Activated B cell treated with CpG ODN at 0.5 μM for 24 hours (primary cell): ENCODE data around the gene CDC42BPA. TPM values are rescaled to one million over a fixed set of nuclear protein-coding genes. Genes with fewer than 3 reads are reported as not detected.

Experiments used
- ATAC-seq: fragments of 200-7000 bp; cut with Tn5 transposase; one replicate; pipeline ENCODE4 v1.10.0; 2021; ENCODE audit warnings: low read depth, mild to moderate bottlenecking, moderate library complexity
- CTCF ChIA-PET: fragments of 350-600 bp; sonication (Branson Sonifier 250); formaldehyde crosslinking; loops from one replicate; lab custom pipeline; 2021; ENCODE audit warnings: antibody characterized with exemption; lab: Charles Lee
- POLR2A ChIA-PET: fragments of 350-600 bp; sonication (Branson Sonifier 250); formaldehyde crosslinking; loops from one replicate; lab custom pipeline; 2021; ENCODE audit warnings: antibody characterized with exemption; lab: Charles Lee
- DNase-seq: peaks from one replicate; pipeline ENCODE4 v3.0.0; 2022
- H3K27ac Mint-ChIP-seq: one replicate; pipeline ENCODE4 v1.8.0; 2020; ENCODE audit warnings: mixed read lengths
- H3K27me3 Mint-ChIP-seq: one replicate; pipeline ENCODE4 v1.8.0; 2021; ENCODE audit warnings: mixed read lengths
- H3K36me3 Mint-ChIP-seq: one replicate; pipeline ENCODE4 v1.8.0; 2021; ENCODE audit warnings: low read depth, mixed read lengths
- H3K4me1 Mint-ChIP-seq: one replicate; pipeline ENCODE4 v1.8.0; 2021; ENCODE audit warnings: mixed read lengths
- H3K4me3 Mint-ChIP-seq: one replicate; pipeline ENCODE4 v1.8.0; 2020; ENCODE audit warnings: mild to moderate bottlenecking, mixed read lengths
- H3K9me3 Mint-ChIP-seq: one replicate; pipeline ENCODE4 v1.8.0; 2020; ENCODE audit warnings: mixed read lengths
- intact Hi-C: fragments of 100-400 bp; cut with micrococcal nuclease; formaldehyde crosslinking; loops from one replicate; pipeline ENCODE4 v1.15.1; 2024
- total RNA-seq: library from RNA; stranded (reverse); gene quantifications from 2 replicates; pipeline ENCODE4 v1.2.3, GENCODE V29; 2022
- TF ChIP-seq, protein P1 (sequence below): fragments of 200-600 bp; IDR thresholded peaks from one replicate; pipeline ENCODE4 v1.8.0; 2022; ENCODE audit warnings: antibody characterized with exemption, mild to moderate bottlenecking

Gene CDC42BPA
- total RNA-seq, 1 donor from 2014 or later = 0.29 TPM

DNA sequence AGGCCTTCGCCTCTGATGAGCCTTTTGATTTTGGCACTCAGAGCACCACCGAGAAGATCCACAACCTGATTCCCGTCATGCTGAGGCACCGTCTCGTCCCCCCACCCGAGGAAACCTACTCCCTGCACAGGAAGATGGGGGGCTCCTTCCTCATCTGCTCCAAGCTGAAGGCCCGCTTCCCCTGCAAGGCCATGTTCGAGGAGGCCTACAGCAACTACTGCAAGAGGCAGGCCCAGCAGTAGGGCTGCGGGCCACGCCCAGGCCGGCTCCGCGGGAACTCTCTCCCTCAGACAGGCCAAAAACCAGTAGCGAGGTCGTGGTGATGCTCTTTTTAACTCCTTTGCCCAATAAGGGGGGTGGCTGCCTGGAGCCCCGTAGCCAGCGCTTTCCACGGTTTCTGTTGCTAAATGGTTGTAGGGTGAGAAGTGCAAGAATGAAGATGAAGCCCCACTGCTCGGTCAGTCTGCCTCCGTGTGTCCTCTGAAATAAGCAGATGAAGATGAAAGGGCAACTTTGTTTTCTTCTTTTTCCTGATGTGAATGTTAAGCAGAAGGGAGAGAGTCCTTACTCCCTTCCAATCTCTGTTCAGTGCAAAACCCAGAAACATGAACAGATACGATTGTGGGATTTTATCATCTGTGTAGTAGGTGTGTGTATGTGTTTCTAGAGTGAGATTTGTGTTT is 331.7 kb downstream of the CDC42BPA start:
- Mint-ChIP-seq H3K4me3 (no peak overlapping the region), H3K27me3 (no peaks in the 10 kb centered on the region), H3K36me3 (peaks cover 56% of the 10 kb centered on the region), H3K4me1 (peaks cover 21% of the 10 kb centered on the region), H3K27ac (no peak overlapping the region), H3K9me3 (no peaks in the 10 kb centered on the region)
- intact Hi-C loops = no loop called here
- no peak for ATAC-seq
- TF ChIP-seq, protein P1, sequence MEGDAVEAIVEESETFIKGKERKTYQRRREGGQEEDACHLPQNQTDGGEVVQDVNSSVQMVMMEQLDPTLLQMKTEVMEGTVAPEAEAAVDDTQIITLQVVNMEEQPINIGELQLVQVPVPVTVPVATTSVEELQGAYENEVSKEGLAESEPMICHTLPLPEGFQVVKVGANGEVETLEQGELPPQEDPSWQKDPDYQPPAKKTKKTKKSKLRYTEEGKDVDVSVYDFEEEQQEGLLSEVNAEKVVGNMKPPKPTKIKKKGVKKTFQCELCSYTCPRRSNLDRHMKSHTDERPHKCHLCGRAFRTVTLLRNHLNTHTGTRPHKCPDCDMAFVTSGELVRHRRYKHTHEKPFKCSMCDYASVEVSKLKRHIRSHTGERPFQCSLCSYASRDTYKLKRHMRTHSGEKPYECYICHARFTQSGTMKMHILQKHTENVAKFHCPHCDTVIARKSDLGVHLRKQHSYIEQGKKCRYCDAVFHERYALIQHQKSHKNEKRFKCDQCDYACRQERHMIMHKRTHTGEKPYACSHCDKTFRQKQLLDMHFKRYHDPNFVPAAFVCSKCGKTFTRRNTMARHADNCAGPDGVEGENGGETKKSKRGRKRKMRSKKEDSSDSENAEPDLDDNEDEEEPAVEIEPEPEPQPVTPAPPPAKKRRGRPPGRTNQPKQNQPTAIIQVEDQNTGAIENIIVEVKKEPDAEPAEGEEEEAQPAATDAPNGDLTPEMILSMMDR = no peak
- POLR2A ChIA-PET = no interaction called here
- no peak for DNase-seq
- CTCF ChIA-PET = no interaction called here

DNA sequence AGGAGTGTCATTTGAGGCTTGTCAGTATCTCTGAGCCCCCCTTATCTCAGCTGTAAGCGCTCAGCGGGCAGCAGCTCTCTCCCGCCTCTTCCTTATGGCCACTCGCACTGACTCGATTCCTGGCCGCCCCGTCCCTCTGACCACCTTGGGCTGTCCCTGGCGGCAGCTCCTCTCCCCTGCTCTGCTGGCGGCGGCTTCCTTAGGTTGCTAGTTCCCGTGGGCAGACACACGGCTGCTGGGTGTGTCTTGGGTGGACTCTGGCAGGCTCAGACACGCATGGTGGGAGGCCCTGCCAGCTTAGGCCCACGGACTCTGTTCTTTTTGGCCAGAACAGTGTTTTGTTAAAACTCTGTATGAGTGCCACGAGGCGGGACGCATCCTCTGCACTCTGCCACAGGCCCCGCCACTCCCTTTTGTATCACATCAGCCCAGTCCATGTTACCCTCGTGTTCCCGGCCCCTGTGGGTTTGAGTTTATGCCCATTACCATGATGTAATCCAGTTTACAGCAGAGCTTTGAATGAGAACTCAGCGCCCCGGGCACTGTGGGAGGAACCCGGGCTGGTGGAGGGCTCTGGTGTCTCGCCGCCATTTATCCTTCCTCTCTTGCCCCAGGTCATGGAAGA is 332.3 kb downstream of the CDC42BPA start:
- intact Hi-C loops = no loop called here
- Mint-ChIP-seq H3K27ac (no peak overlapping the region), H3K4me1 (peaks cover 21% of the 10 kb centered on the region), H3K36me3 (peaks cover 56% of the 10 kb centered on the region), H3K4me3 (no peak overlapping the region), H3K9me3 (no peaks in the 10 kb centered on the region), H3K27me3 (no peaks in the 10 kb centered on the region)
- POLR2A ChIA-PET = no interaction called here
- CTCF ChIA-PET = no interaction called here
- TF ChIP-seq, protein P1 = no peak
- DNase-seq = no peak
- ATAC-seq = no peak

DNA sequence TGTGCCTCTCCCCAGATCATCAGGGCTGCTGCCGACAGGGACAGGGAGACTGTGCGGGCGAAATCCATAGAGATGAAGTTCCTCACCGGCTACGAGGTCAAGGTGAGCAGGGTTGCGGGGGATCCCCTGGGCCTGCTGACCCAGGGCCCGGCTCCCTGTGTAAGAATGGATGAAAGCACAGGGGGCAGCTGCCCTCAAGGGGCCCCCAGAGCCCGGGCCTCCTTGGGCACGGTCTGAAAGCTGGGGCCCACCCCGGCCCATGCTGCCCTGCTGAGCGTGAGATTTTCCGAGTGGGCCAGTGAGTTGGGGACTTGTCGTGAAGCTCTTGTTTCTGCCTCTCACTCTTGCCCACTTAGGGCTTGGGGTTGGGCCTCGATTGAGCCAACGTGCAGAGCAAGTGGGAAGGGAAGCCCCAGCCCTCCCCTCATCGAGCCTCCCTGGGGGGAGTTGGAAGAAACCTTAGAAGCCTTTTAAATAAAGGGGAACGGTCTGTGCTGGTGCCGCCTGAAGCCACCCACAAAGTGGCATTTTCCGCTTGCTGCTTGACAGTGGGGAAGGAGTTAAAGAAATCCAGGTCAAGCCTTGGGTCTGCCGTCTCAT is 333.0 kb downstream of the CDC42BPA start:
- Mint-ChIP-seq H3K4me1 (peaks cover 16% of the 10 kb centered on the region), H3K36me3 (peaks cover 56% of the 10 kb centered on the region), H3K4me3 (no peak overlapping the region), H3K27me3 (no peaks in the 10 kb centered on the region), H3K27ac (no peak overlapping the region), H3K9me3 (no peaks in the 10 kb centered on the region)
- TF ChIP-seq, protein P1 = no peak
- CTCF ChIA-PET = no interaction called here
- intact Hi-C loops = no loop called here
- no peak for ATAC-seq
- POLR2A ChIA-PET = no interaction called here
- DNase-seq = no peak

DNA sequence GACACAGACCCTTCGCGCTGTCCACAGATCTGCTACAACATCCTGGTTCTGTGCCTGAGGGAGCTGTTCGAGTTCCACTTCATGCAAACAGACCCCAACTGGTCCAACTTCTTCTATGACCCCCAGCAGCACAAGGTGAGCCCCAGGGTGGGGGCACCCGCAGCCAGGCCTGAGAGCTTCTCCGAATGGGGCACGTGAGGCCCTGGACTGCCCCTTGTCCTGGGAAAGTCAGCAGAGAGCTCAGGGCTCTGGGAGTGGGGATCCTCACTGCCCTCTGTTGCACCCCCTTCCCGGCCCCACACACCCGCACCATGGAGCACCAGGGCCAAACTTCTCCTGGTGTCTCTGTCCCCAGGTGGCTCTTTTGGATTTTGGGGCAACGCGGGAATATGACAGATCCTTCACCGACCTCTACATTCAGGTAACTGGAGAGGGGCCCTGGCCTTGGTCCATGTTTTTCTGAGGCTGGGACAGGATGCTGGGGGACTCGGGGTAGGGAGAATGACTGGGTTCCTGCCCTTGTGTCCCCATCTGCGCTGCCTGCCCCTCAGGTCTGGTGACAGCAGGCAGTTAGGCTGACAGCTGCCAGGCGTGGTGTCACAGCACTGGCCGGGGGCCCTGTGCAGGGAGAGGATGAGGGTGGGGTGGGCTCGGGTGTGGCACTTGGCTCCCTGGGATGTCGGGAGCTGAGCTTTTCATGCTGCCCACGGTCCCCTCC is 333.6 kb downstream of the CDC42BPA start:
- ChIA-PET POLR2A (interaction anchor here (0.6 kb wide), 1 partner anchor 151 kb away, joined by 7 read pairs; no protein-coding TSS in a partner anchor), CTCF (no interaction called here)
- Mint-ChIP-seq H3K4me1 (peaks cover 9% of the 10 kb centered on the region), H3K27ac (no peak overlapping the region), H3K9me3 (no peaks in the 10 kb centered on the region), H3K4me3 (no peak overlapping the region), H3K36me3 (peaks cover 56% of the 10 kb centered on the region), H3K27me3 (no peaks in the 10 kb centered on the region)
- intact Hi-C loops = no loop called here
- ATAC-seq (no peak), DNase-seq (no peak)
- TF ChIP-seq, protein P1 = no peak

DNA sequence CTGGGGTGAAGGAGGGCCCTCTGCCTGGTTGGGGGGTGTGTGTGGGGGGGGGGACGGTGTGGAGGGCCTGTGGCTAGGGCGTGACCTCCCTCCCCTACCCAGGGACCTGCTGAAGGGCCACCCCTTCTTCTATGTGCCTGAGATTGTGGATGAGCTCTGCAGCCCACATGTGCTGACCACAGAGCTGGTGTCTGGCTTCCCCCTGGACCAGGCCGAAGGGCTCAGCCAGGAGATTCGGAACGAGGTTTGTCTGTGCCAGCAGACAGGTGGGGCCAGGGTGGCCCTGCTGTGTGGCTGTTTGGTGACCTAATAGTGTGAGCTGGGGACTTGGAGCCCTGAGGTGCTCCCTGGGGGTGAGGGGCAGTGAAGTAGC is 334.3 kb downstream of the CDC42BPA start:
- no peak for DNase-seq
- H3K4me1 Mint-ChIP-seq = peaks cover 2% of the 10 kb centered on the region
- no peaks in the 10 kb centered on the region for H3K27me3 Mint-ChIP-seq
- TF ChIP-seq, protein P1 = no peak
- peaks cover 59% of the 10 kb centered on the region for H3K36me3 Mint-ChIP-seq
- H3K9me3 Mint-ChIP-seq = no peaks in the 10 kb centered on the region
- ChIA-PET POLR2A (no interaction called here), CTCF (no interaction called here)
- no peak overlapping the region for H3K27ac Mint-ChIP-seq
- no peak overlapping the region for H3K4me3 Mint-ChIP-seq
- intact Hi-C loops = no loop called here
- no peak for ATAC-seq
